HepG2 (cell line): ENCODE measurements around the gene FAS. TPM values are rescaled to one million over a fixed set of nuclear protein-coding genes. Genes with fewer than 3 reads are reported as not detected.

ENCODE experiments used
- ATAC-seq: fragments of 200-7000 bp; cut with Tn5 transposase; 3 replicates; pipeline ENCODE4 v1.9.1; 2020; ENCODE audit warnings: mild to moderate bottlenecking, moderate library complexity
- BruUV-seq: library from RNA; stranded (reverse); fragments of 400-500 nt; replicated peaks from 2 replicates; lab custom pipeline; 2021; lab: Mats Ljungman, UMichigan
- CTCF ChIA-PET: fragments of 300-600 bp; formaldehyde crosslinking; extraction: SDS; loops from one replicate; lab custom pipeline; 2021; ENCODE audit warnings: low total read pairs, inconsistent platforms, low intra/inter-chr PET ratio; lab: Yijun Ruan, JAX
- POLR2A ChIA-PET: fragments of 350-600 bp; sonication (Branson Sonifier 250); formaldehyde crosslinking; loops from one replicate; lab custom pipeline; 2020; ENCODE audit warnings: antibody characterized with exemption, inconsistent platforms; lab: Yijun Ruan, JAX
- DNase-seq: peaks from one replicate; pipeline ENCODE4 v3.0.0-alpha.2; 2015; ENCODE audit warnings: low spot score
- FAIRE-seq: peaks from 3 replicates; lab custom pipeline; 2011; peaks lifted over from hg19 to GRCh38; lab: Jason Lieb, UNC
- H2AFZ ChIP-seq: one replicate; pipeline ENCODE4 v1.6.1; 2011; ENCODE audit warnings: low read length, inconsistent platforms
- H3K27ac ChIP-seq: fragments of 300-600 bp; 3 replicates; pipeline ENCODE4 v1.8.0; 2011; ENCODE audit warnings: mixed run types, mild to moderate bottlenecking, mixed read lengths, low read length, inconsistent platforms; ENCODE audit not compliant: insufficient read depth; ENCODE audit errors: extremely low read length
- H3K27me3 ChIP-seq, 2 experiments: fragments of 200-600 bp in 1 of 2; 2 replicates in 1 of 2; 3 replicates in 1 of 2; pipeline versions ENCODE4 v1.6.0 to v1.8.0; 2011; ENCODE audit warnings: low read length in 2 of 2, mild to moderate bottlenecking in 2 of 2, moderate library complexity in 2 of 2, inconsistent platforms in 1 of 2; ENCODE audit not compliant: insufficient read depth in 2 of 2, control insufficient read depth in 1 of 2
- H3K36me3 ChIP-seq, 2 experiments: fragments of 200-600 bp in 1 of 2; replicated peaks in 1 of 2; 2 replicates in 1 of 2; 3 replicates in 1 of 2; pipeline versions ENCODE4 v1.5.1 to v1.8.0; 2011; ENCODE audit warnings: low read length in 2 of 2, inconsistent platforms in 1 of 2; ENCODE audit not compliant: insufficient read depth in 2 of 2, control insufficient read depth in 1 of 2
- H3K4me1 ChIP-seq: 2 replicates; pipeline ENCODE4 v1.5.1; 2012; ENCODE audit warnings: low read length, inconsistent platforms; ENCODE audit not compliant: insufficient read depth
- H3K4me2 ChIP-seq: 2 replicates; pipeline ENCODE4 v1.6.0; 2011; ENCODE audit warnings: low read depth, low read length, inconsistent platforms
- H3K4me3 ChIP-seq, 3 experiments: fragments of 200-600 bp in 1 of 3; sonication (generic), shearing (Covaris generic) in 1 of 3; replicated peaks in 1 of 3; 2 replicates each; pipeline ENCODE4 v1.5.1; 2011 to 2016; ENCODE audit warnings: low read length in 3 of 3, inconsistent platforms in 2 of 3, low read depth in 2 of 3, mild to moderate bottlenecking in 2 of 3, control low read depth in 1 of 3, mixed read lengths in 1 of 3; ENCODE audit not compliant: insufficient read depth in 1 of 3
- H3K79me2 ChIP-seq: one replicate; pipeline ENCODE4 v1.6.1; 2011; ENCODE audit warnings: low read length, inconsistent platforms; ENCODE audit not compliant: insufficient read depth
- H3K9ac ChIP-seq: 2 replicates; pipeline ENCODE4 v1.6.0; 2011; ENCODE audit warnings: mild to moderate bottlenecking, low read depth, low read length, inconsistent platforms; ENCODE audit not compliant: insufficient read depth
- H3K9me3 ChIP-seq: 2 replicates; pipeline ENCODE4 v1.5.1; 2012; ENCODE audit warnings: mild to moderate bottlenecking, low read length
- H4K20me1 ChIP-seq: 2 replicates; pipeline ENCODE4 v1.6.0; 2011; ENCODE audit warnings: inconsistent platforms, mild to moderate bottlenecking, low read length, moderate library complexity; ENCODE audit not compliant: insufficient read depth
- ATF7 ChIP-seq, 2 experiments: fragments of 450-650 bp in 1 of 2; sonication (generic) in 1 of 2; formaldehyde crosslinking in 1 of 2; IDR thresholded peaks; 2 replicates each; pipeline versions ENCODE4 v1.4.0 to v1.6.1; 2016 to 2020; ENCODE audit warnings: antibody characterized with exemption in 1 of 2, mild to moderate bottlenecking in 1 of 2, missing genetic modification reagents in 1 of 2
- MTF2 ChIP-seq: sonication (generic); formaldehyde crosslinking; IDR thresholded peaks from 2 replicates; pipeline ENCODE4 v1.5.0; 2020; ENCODE audit warnings: missing genetic modification reagents, borderline replicate concordance
- NFRKB ChIP-seq: fragments of 450-650 bp; IDR thresholded peaks from 2 replicates; pipeline ENCODE4 v1.6.1; 2017
- RAD21 ChIP-seq: fragments of 450-650 bp; formaldehyde crosslinking; IDR thresholded peaks from 2 replicates; pipeline ENCODE4 v1.5.0; 2020; ENCODE audit warnings: mild to moderate bottlenecking
- RFX1 ChIP-seq: fragments of 450-650 bp; IDR thresholded peaks from 2 replicates; pipeline ENCODE4 v1.6.1; 2017
- RNF219 ChIP-seq: sonication (generic); formaldehyde crosslinking; IDR thresholded peaks from 2 replicates; pipeline ENCODE4 v1.5.0; 2020; ENCODE audit warnings: mild to moderate bottlenecking, missing genetic modification reagents
- ZBTB4 ChIP-seq: sonication (generic); formaldehyde crosslinking; IDR thresholded peaks from 2 replicates; pipeline ENCODE4 v1.4.0; 2020; ENCODE audit warnings: missing genetic modification reagents, mild to moderate bottlenecking, borderline replicate concordance
- ZBTB42 ChIP-seq: sonication (generic); formaldehyde crosslinking; IDR thresholded peaks from 2 replicates; pipeline ENCODE4 v1.5.0; 2020; ENCODE audit warnings: mild to moderate bottlenecking, missing genetic modification reagents
- ZNF367 ChIP-seq: sonication (generic); formaldehyde crosslinking; IDR thresholded peaks from 2 replicates; pipeline ENCODE4 v1.4.0; 2020; ENCODE audit warnings: missing genetic modification reagents, borderline replicate concordance
- ZNF777 ChIP-seq: sonication (generic); formaldehyde crosslinking; IDR thresholded peaks from 2 replicates; pipeline ENCODE4 v1.4.0; 2020; ENCODE audit warnings: missing genetic modification reagents
- WGBS: methylation state at CpG from one replicate; pipeline ENCODE4 v1.1.6; 2017; ENCODE audit warnings: low lambda C conversion rate; 5-methylcytosine and 5-hydroxymethylcytosine counted together
- in situ Hi-C: cut with HindIII; loops from 2 replicates; pipeline ENCODE4 v1.10.0; 2017; ENCODE audit warnings: low pct_unique_long_range_greater_than_20kb; ENCODE audit not compliant: extremely low pct_ligation_motif_present
- intact Hi-C: fragments of 100-400 bp; cut with micrococcal nuclease; formaldehyde crosslinking; loops from one replicate; pipeline ENCODE4 v1.10.0; 2022; ENCODE audit not compliant: unreplicated experiment
- polyA plus RNA-seq, 8 experiments: library from polyadenylated mRNA; depleted of rRNA in 3 of 8; stranded (reverse) in 7 of 8; unstranded in 1 of 8; fragments of >200 nt; fragmentation: Illumina TruSeq in 4 of 8; extraction: Trizol in 4 of 8; gene quantifications; 2 replicates each; pipeline versions ENCODE4 v1.2.1 to v1.2.3, GENCODE V29; 2011 to 2016; ENCODE audit warnings: low read depth in 4 of 8, missing spikeins in 1 of 8, mixed read lengths in 1 of 8; ENCODE audit not compliant: insufficient read depth in 1 of 8
- total RNA-seq, 5 experiments: library from RNA; depleted of rRNA; stranded (reverse); fragments of >200 nt; fragmentation: Illumina TruSeq; extraction: Trizol; gene quantifications; 2 replicates each; pipeline ENCODE4 v1.2.3, GENCODE V29; 2016; ENCODE audit warnings: low read depth in 1 of 5
- TF ChIP-seq, protein P1 (sequence below): sonication (generic); formaldehyde crosslinking; IDR thresholded peaks from 2 replicates; pipeline ENCODE4 v1.5.1; 2020; ENCODE audit warnings: mild to moderate bottlenecking, missing genetic modification reagents, moderate library complexity

Gene FAS
- total and polyA plus RNA-seq, 2 of the 13 experiments (the other 11 are each of a cell fraction or from before 2014, with no cell fraction given): 5.9 to 17.9 TPM

- peaks cover 16% of the 10 kb centered on the region for H3K4me1 ChIP-seq
- H3K4me2 ChIP-seq: no peak overlapping the region
- TF ChIP-seq RAD21 (CRISPR knock-in tag) (no peak), RNF219 (CRISPR knock-in tag) (no peak), ZBTB42 (CRISPR knock-in tag) (no peak), RFX1 (no peak), NFRKB (no peak), ZNF777 (CRISPR knock-in tag) (no peak)
- no peak overlapping the region for H3K4me3 ChIP-seq
- in situ Hi-C loops: no loop called here
- H3K27me3 ChIP-seq: no peaks in the 10 kb centered on the region; a peak in 1 of 5 replicates
- BruUV-seq: no TSS peak
- no peak overlapping the region for H3K27ac ChIP-seq
- H3K9me3 ChIP-seq: no peaks in the 10 kb centered on the region
- H4K20me1 ChIP-seq: no peaks in the 10 kb centered on the region
- DNase-seq (no peak), ATAC-seq (no peak), FAIRE-seq (no peak)
- intact Hi-C loops: no loop called here
- no peak overlapping the region for H3K9ac ChIP-seq
- no peaks in the 10 kb centered on the region for H3K36me3 ChIP-seq
- ChIA-PET POLR2A (no interaction called here), CTCF (no interaction called here)
- peaks cover 12% of the 10 kb centered on the region for H3K79me2 ChIP-seq
- no peak overlapping the region for H2AFZ ChIP-seq
- WGBS: 95% methylated on average over 1 of the region's 1 CpG
These were observed 6.3 kb downstream of the FAS start for GRCh38 chr10:88996927-88997326.

GRCh38 chr10:88999625-89000024 lies 9.0 kb downstream of the FAS start:
- 94% methylated on average over 1 of the region's 1 CpG for WGBS
- BruUV-seq: no TSS peak
- ATAC-seq: no peak
- in situ Hi-C loops (no loop called here), intact Hi-C loops (no loop called here)
- Histone ChIP-seq H3K9ac (no peak overlapping the region), H3K36me3 (peaks cover 0 to 7% of the 10 kb centered on the region in 2 experiments; a peak in 1 of 5 replicates), H2AFZ (no peak overlapping the region), H3K4me2 (no peak overlapping the region), H3K79me2 (no peaks in the 10 kb centered on the region), H3K9me3 (no peaks in the 10 kb centered on the region), H3K27me3 (no peaks in the 10 kb centered on the region), H3K4me3 (no peak overlapping the region), H3K4me1 (no peaks in the 10 kb centered on the region), H3K27ac (no peak overlapping the region), H4K20me1 (no peaks in the 10 kb centered on the region)
- DNase-seq: no peak
- POLR2A ChIA-PET: no interaction called here
- FAIRE-seq: no peak
- CTCF ChIA-PET: no interaction called here
- TF ChIP-seq ZBTB4 (CRISPR knock-in tag) (no peak), ATF7 (IDR thresholded peaks at IDR 0.05) (no peak), ATF7 (CRISPR knock-in tag; IDR thresholded peaks at IDR 0.05) (no peak), ZNF367 (CRISPR knock-in tag) (no peak), MTF2 (CRISPR knock-in tag) (no peak)
- TF ChIP-seq, protein P1, sequence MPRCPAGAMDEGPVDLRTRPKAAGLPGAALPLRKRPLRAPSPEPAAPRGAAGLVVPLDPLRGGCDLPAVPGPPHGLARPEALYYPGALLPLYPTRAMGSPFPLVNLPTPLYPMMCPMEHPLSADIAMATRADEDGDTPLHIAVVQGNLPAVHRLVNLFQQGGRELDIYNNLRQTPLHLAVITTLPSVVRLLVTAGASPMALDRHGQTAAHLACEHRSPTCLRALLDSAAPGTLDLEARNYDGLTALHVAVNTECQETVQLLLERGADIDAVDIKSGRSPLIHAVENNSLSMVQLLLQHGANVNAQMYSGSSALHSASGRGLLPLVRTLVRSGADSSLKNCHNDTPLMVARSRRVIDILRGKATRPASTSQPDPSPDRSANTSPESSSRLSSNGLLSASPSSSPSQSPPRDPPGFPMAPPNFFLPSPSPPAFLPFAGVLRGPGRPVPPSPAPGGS (CRISPR knock-in tag): no peak
